Ovary (tissue), 9 donors: Measurements from ENCODE around the gene IFT88. TPM values are rescaled to one million over a fixed set of nuclear protein-coding genes. Genes with fewer than 3 reads are reported as not detected.

Experiments used
- DNase-seq, 5 donors: peaks; one replicate each; pipeline ENCODE4 v3.0.0-alpha.2; 2019 to 2020
- H3K27ac ChIP-seq, 2 donors: fragments of 200-600 bp; one replicate each; pipeline versions ENCODE4 v1.5.1 to v1.8.0; 2019 to 2022
- H3K27me3 ChIP-seq: fragments of 200-600 bp; one replicate; pipeline ENCODE4 v1.8.0; 2022
- H3K36me3 ChIP-seq: fragments of 200-600 bp; sonication (generic); one replicate; pipeline ENCODE4 v1.5.1; 2019
- H3K4me1 ChIP-seq: one replicate; pipeline ENCODE4 v1.8.1; 2013; ENCODE audit warnings: mild to moderate bottlenecking, moderate library complexity; ENCODE audit not compliant: insufficient read depth
- H3K4me3 ChIP-seq: fragments of 200-600 bp; sonication (generic); one replicate; pipeline ENCODE4 v1.5.1; 2017
- H3K9me3 ChIP-seq, 2 donors: fragments of 200-600 bp in 1 of 2; sonication (generic) in 1 of 2; one replicate each; pipeline versions ENCODE4 v1.5.1 to v1.8.1; 2013 to 2019; ENCODE audit warnings: mild to moderate bottlenecking in 1 of 2, moderate library complexity in 1 of 2
- EP300 ChIP-seq: sonication (generic); formaldehyde crosslinking; IDR thresholded peaks from one replicate; pipeline ENCODE4 v1.6.1; 2017; ENCODE audit warnings: antibody characterized with exemption
- POLR2A ChIP-seq: fragments of 450-650 bp; IDR thresholded peaks from one replicate; pipeline ENCODE4 v1.6.1; 2017; ENCODE audit warnings: antibody characterized with exemption, mild to moderate bottlenecking, moderate library complexity
- WGBS, 3 donors: extraction: QIAGEN DNeasy Blood & Tissue Kit in 1 of 3; methylation state at CpG; one replicate each; pipeline versions ENCODE4 v1.1.5 to v1.1.7; 2013 to 2017; 5-methylcytosine and 5-hydroxymethylcytosine counted together
- intact Hi-C, 4 donors: fragments of 100-400 bp; cut with DNase I; formaldehyde crosslinking; loops; one replicate each; pipeline versions ENCODE4 v1.11.0 to v1.15.1; 2022 to 2023
- polyA plus RNA-seq, 2 donors: library from polyadenylated mRNA; stranded (reverse); fragments of 200-250 nt in 1 of 2; fragments of 350-450 nt in 1 of 2; fragmentation: Illumina TruSeq in 1 of 2; extraction: RNeasy Lipid Tissue Mini Kit (QIAGEN cat#74804) in 1 of 2; gene quantifications; one replicate each; pipeline ENCODE4 v1.2.3, GENCODE V29; 2013 to 2014
- total RNA-seq, 7 donors: library from RNA; depleted of rRNA in 2 of 7; stranded (reverse); fragments of >200 nt in 2 of 7; fragmentation: NEBNext Ultra II Directional in 3 of 7; extraction: Animal tissue kit (Norgen Biotek cat#: 25700) in 3 of 7; gene quantifications; one replicate each; pipeline versions ENCODE4 v1.1.0 to v1.2.4, GENCODE V29; 2016 to 2023
- TF ChIP-seq, protein P1 (sequence below), 3 donors: fragments of 450-650 bp in 2 of 3; fragments of 200-600 bp in 1 of 3; IDR thresholded peaks; one replicate each; pipeline versions ENCODE4 v1.5.1 to v1.8.0; 2016 to 2022; ENCODE audit warnings: antibody characterized with exemption in 3 of 3, mild to moderate bottlenecking in 1 of 3
- donor health status: DM: no; HTN: no; CAD: no; lungs with moderate emphysema.
- donor health status: DM: no; HTN: no; CAD: no.
- donor health status: Bipolar disorder and iron deficiency.
- donor health status: DM: yes; HTN: yes; CAD: no.
- donor health status: DM: no; HTN: no; CAD: no.
- donor health status: DM: yes; HTN: yes; CAD: no.

IFT88 gene
- total and polyA plus RNA-seq, 9 donors = 12.1 to 30.6 (median 22.9) TPM

DNA sequence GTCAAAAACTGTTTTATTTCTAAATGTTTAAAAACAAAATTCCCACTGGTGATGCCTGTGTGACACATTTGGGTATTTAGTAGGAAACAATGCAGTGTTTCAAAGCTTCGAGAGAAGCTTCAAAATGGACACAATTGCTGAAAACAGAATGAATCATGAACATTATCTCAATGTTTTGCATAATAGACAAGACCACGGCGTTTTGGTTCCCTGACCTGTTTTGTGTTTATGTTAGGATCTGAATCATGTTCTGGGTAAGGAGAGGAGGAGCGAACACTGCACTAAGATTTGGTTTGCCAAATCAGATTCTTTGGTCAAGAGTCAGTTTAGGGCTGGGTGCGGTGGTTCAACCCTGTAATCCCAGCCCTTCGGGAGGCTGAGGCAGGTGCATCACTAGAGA, 42.2 kb downstream of the IFT88 start:
- Histone ChIP-seq H3K4me1 (no peaks in the 10 kb centered on the region), H3K9me3 (no peaks in the 10 kb centered on the region), H3K27ac (no peak overlapping the region), H3K36me3 (no peaks in the 10 kb centered on the region), H3K27me3 (no peaks in the 10 kb centered on the region), H3K4me3 (no peak overlapping the region)
- 27 to 46% (median 32%) methylated on average over 6 of the region's 6 CpGs for WGBS, 3 donors
- intact Hi-C loops = no loop called here
- TF ChIP-seq, protein P1, sequence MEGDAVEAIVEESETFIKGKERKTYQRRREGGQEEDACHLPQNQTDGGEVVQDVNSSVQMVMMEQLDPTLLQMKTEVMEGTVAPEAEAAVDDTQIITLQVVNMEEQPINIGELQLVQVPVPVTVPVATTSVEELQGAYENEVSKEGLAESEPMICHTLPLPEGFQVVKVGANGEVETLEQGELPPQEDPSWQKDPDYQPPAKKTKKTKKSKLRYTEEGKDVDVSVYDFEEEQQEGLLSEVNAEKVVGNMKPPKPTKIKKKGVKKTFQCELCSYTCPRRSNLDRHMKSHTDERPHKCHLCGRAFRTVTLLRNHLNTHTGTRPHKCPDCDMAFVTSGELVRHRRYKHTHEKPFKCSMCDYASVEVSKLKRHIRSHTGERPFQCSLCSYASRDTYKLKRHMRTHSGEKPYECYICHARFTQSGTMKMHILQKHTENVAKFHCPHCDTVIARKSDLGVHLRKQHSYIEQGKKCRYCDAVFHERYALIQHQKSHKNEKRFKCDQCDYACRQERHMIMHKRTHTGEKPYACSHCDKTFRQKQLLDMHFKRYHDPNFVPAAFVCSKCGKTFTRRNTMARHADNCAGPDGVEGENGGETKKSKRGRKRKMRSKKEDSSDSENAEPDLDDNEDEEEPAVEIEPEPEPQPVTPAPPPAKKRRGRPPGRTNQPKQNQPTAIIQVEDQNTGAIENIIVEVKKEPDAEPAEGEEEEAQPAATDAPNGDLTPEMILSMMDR (IDR thresholded peaks at IDR 0.05) = no peak
- TF ChIP-seq POLR2A (no peak), EP300 (no peak)
- no peak for DNase-seq

DNA sequence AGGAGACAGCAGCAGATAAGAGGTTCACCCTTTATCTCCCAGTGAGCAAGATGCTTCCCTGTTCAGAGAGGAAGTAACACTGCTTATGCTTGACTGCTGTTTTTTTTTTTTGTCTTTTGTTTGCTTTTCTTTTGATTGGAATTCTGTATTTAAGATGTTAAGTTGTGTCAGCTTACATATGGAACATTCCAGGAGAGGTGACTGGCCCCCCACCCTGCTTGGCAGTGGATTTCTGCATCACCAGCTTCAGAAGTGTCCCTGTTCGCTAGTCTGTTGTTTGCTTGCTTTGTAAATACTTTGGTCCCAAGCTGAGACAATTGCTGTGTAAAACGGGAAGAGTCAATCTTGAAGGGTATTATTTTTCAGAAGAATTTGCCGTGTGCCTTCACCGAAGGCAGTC, 43.0 kb downstream of the IFT88 start:
- no peaks in the 10 kb centered on the region for H3K36me3 ChIP-seq
- no peak for TF ChIP-seq POLR2A
- TF ChIP-seq, protein P1 (IDR thresholded peaks at IDR 0.05) = no peak
- TF ChIP-seq EP300 = no peak
- H3K4me1 ChIP-seq = no peaks in the 10 kb centered on the region
- H3K27ac ChIP-seq = no peak overlapping the region
- intact Hi-C loops = no loop called here
- H3K4me3 ChIP-seq = no peak overlapping the region
- no peaks in the 10 kb centered on the region for H3K27me3 ChIP-seq
- 87 to 94% (median 90%) methylated on average over 4 of the region's 4 CpGs for WGBS, 3 donors
- no peak for DNase-seq
- no peaks in the 10 kb centered on the region for H3K9me3 ChIP-seq

DNA sequence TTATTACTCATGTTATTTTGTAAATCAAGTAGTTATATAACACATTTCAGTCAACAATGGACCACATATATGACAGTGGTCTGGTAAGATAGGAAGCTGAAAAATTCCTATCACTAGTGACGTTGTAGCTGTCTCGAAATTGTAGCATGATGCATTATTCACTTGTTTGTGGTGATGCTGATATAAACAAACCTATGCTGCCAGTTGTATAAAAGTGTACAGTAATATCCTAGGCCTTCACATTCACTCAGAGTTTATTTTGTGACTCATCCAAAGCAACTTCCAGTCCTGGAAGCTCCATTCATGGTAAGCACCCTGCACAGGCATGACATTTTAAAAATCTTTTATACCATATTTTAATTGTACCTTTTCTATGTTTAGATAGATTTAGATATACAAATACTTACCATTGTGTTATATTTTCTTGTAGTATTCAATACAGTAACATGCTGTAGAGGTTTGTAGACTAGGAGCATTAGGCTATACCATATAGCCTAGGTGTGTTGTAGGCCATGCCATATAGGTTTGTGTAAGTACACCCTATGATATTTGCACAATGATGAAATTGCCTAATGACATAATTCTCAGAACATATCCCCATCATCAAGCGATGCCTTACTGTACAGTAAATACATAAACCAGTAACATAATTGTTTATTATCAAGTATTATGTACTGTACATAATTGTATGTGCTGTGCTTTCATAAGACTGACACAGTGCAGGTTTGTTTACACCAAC, 49.3 kb downstream of the IFT88 start:
- Histone ChIP-seq H3K4me3 (no peak overlapping the region), H3K9me3 (no peaks in the 10 kb centered on the region), H3K27ac (no peak overlapping the region), H3K27me3 (no peaks in the 10 kb centered on the region), H3K4me1 (no peaks in the 10 kb centered on the region), H3K36me3 (no peaks in the 10 kb centered on the region)
- WGBS, 3 donors = 92 to 94% (median 92%) methylated on average over 3 of the region's 3 CpGs
- no peak for DNase-seq
- no peak for TF ChIP-seq POLR2A
- no peak for TF ChIP-seq EP300
- TF ChIP-seq, protein P1 (IDR thresholded peaks at IDR 0.05) = no peak
- intact Hi-C loops = no loop called here

DNA sequence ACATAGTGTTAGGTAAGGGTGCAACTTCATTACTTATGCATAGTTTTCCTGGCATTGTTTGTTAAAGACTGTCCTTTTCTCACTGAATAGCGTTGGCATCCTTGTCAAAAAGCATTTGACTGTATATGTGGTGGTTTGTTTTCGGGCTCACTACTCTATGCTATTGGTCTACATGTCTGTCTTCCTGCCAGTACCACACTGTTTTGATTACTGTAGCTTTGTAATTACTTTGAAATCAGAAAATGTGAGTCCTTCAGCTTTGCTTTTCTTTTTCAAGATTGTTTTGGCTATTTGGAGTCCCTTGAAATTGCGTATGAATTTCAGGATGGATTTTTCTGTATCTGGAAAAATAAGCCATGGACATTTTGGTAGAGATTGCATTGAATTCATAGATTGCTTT, 56.0 kb downstream of the IFT88 start:
- Histone ChIP-seq H3K4me1 (no peaks in the 10 kb centered on the region), H3K27me3 (no peaks in the 10 kb centered on the region), H3K27ac (no peak overlapping the region), H3K4me3 (no peak overlapping the region), H3K9me3 (no peaks in the 10 kb centered on the region), H3K36me3 (no peaks in the 10 kb centered on the region)
- 97 to 98% (median 97%) methylated on average over 3 of the region's 3 CpGs for WGBS, 3 donors
- intact Hi-C loops = no loop called here
- no peak for DNase-seq
- TF ChIP-seq EP300 = no peak
- no peak for TF ChIP-seq POLR2A
- TF ChIP-seq, protein P1 (IDR thresholded peaks at IDR 0.05) = no peak
